ENCODE data around the gene CUBN.
"Not testable (repeated sequence)": the region's sequence is repeated elsewhere in the genome, so short reads cannot be mapped to it uniquely, and the experiment has no call there.

The CUBN gene

DNA sequence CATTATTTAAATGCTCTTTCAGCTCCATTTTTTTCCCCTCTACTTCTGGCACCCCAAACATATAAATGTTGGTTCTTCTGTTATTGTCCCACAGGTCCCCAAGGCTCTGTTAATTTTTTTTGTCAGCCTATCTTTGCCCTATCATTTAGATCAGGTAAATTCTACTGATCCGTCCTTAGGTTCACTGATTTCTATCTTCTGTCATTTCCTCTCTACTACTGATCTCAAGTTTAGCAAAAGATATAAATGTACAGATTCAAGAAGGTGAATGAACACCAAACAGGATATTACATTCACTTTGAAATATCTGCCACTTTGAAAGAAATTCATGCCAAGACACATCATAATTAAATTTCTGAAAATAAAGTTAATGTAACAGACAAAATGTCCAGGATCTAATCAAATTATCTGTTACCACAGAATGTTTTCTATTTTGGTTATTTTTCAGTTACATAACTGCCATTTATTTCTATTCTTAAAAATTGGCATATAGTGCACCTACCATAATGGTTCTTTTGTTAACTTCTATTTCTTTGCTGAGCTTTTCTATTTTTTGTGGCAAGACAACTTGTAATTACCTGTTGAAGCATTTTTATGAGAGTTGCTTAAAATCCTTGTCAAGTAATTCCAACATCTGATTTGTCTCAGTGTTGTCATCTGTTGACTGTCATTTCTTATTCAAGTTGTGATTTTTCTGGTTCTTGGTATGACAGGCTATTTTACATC lies 12.1 kb upstream of the CUBN start:
- no peak for DNase-seq (ENCODE audit: low read depth)

DNA sequence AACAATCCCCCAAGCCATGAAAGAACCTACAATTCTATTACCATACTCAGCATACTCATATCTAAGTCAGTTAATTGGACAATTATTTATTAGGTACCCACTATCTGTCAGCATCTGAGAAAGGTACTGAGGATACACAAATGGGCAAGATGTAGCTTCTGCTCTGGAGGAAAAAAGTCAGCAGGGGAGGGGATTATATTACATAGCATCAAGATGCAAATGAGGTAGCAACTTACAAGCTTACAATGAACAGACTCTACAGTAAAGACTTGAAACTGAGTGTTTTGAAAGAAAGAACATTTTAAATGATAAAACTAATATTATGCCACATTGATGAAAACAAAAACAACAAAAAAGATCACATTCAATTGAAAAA lies 10.8 kb upstream of the CUBN start:
- no peak for DNase-seq (ENCODE audit: low read depth)

- DNase-seq (ENCODE audit: low read depth), result no peak
Observed at GRCh38 chr10:17138460-17139042, 8.9 kb upstream of the CUBN start.

DNA sequence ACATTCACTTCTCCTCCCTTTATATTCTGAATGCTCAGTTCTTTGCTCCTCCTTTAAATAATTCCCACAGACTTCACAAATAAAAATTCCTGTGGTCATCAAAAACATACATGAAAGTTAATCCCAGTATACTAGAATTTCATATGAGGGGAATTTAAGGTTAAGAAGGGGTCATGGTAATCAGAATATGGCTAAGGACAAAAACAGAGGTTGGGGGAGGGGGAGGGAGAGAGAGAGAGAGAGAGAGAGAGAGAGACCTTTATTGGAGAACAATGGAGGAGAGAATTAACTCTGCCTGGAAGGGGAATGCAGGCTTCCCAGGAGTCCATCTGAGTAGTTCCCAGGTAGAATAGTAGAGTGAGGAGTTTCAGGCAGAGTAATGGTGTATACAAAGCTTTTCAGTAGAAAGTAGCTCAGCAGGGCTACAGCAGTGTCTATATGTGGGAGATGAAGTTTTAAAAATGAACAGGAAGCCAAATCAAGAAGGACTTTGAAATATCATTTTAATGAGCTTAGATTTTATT lies 5.2 kb upstream of the CUBN start:
- no peak for DNase-seq (ENCODE audit: low read depth)

- DNase-seq (ENCODE audit: low read depth), result no peak
Observed at GRCh38 chr10:17134282-17134681, 4.7 kb upstream of the CUBN start.

GRCh38 chr10:17128261-17128660 lies 1.4 kb downstream of the CUBN start:
- DNase-seq (ENCODE audit: low read depth), result no peak

GRCh38 chr10:17126327-17126726 lies 3.3 kb downstream of the CUBN start:
- no peak for DNase-seq (ENCODE audit: low read depth)

- DNase-seq (ENCODE audit: low read depth), result no peak
Observed at GRCh38 chr10:17125206-17125893, 4.3 kb downstream of the CUBN start.

GRCh38 chr10:17123961-17124360 lies 5.7 kb downstream of the CUBN start:
- no peak for DNase-seq (ENCODE audit: low read depth)

DNA sequence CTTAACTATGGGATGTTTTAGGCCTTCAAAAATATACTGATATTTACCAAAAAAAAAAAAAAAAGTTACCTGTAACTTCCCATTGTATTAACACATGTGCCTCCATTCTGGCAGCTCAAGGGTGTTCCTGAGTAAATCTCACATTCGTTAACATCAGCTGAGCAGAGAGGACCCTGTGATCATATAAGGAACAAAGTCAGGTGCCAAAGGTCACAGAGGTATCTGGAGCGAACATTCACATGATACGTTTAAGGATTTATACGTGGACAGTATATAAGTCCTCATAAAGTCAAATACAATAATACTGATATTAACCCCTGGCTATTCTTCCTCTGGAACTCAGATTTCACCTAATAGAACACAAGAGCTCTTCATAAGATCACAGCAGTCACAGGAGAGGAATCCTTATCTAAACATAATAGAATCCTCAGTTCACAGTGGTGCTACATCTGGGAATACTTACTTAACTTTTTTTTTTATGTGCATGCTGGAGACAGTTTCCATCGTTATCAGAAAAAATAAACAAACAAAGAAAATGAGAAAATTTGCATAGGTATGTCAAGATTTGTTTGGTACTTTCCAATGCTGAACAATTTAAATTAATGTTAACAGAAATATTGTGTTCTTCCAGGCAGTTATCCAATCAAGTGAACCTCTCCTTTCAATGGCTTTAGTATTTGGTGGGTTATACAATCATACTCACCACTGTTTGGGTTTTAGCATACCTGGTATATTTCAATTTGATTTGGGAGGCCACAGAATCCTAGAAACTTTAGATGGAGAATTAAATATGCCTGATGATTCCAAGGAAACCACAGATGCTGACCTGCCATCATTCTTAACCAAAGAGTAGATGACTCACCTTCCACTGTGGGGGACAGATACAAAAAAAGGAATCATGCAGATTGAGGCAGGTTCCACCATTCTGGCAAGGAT lies 6.6 kb downstream of the CUBN start:
- peak; percentile 57 for DNase-seq (ENCODE audit: low read depth)

GRCh38 chr10:17122052-17122451 lies 7.6 kb downstream of the CUBN start:
- no peak for DNase-seq (ENCODE audit: low read depth)

GRCh38 chr10:17120694-17121093 lies 8.9 kb downstream of the CUBN start:
- no peak for DNase-seq (ENCODE audit: low read depth)

GRCh38 chr10:17119845-17120244 lies 9.8 kb downstream of the CUBN start:
- no peak for DNase-seq (ENCODE audit: low read depth)

- no peak for DNase-seq (ENCODE audit: low read depth)
Observed at GRCh38 chr10:17116193-17116592, 13.4 kb downstream of the CUBN start.

GRCh38 chr10:17115683-17116082 lies 13.9 kb downstream of the CUBN start:
- no peak for DNase-seq (ENCODE audit: low read depth)

GRCh38 chr10:17114878-17115444 lies 14.7 kb downstream of the CUBN start:
- DNase-seq (ENCODE audit: low read depth), result not testable (repeated sequence)

DNA sequence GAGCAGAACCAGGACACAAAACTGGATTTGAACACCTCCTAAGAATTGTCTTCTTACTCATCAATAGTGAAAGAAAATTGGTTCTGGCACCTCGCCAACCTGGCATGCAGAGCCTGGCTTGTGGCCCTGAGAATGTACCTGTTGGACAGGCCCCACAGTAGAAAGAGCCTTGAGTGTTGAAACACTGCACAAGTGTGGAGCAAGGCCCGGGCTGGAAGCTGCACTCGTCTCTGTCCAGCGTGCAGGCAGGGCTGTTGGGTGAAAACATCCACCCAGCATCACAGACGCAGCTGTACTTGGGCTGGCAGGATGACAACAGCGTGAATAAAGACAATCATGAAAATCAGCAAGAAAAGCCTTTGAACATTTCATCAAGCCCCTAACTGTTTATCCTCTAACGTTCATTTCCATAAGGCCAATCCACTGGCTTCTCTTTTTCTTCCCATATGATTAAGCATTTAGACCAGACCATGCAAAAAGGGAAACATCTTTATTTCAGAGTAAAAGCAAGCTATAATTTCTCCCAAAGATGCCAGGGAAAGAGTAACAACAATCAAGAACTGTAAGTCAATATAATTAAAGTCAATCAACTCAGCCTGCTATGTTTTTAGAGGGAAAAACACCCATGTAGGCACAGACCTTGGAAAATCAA lies 15.6 kb downstream of the CUBN start:
- peak; percentile 53 for DNase-seq (ENCODE audit: low read depth)

GRCh38 chr10:17113346-17113745 lies 16.3 kb downstream of the CUBN start:
- DNase-seq (ENCODE audit: low read depth), result no peak

DNA sequence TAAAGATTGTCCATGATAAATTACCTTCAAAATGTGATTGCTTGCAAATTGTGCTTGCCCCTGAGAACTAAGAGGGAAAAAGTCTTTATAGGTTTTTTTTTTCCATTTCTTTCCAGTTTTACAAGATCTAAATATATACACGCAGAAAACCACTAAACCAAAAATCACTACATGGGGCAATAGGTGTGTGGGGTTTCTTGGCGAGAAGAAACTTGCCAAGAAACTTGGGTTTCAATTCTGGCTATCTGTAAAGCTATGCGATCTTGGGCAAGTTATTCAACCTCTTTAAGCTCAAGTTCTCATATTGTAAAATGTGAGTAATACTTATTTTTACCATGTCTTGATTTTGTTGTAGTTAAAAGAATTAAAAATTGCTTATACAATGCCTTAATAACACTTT lies 17.0 kb downstream of the CUBN start:
- DNase-seq (ENCODE audit: low read depth), result no peak

DNA sequence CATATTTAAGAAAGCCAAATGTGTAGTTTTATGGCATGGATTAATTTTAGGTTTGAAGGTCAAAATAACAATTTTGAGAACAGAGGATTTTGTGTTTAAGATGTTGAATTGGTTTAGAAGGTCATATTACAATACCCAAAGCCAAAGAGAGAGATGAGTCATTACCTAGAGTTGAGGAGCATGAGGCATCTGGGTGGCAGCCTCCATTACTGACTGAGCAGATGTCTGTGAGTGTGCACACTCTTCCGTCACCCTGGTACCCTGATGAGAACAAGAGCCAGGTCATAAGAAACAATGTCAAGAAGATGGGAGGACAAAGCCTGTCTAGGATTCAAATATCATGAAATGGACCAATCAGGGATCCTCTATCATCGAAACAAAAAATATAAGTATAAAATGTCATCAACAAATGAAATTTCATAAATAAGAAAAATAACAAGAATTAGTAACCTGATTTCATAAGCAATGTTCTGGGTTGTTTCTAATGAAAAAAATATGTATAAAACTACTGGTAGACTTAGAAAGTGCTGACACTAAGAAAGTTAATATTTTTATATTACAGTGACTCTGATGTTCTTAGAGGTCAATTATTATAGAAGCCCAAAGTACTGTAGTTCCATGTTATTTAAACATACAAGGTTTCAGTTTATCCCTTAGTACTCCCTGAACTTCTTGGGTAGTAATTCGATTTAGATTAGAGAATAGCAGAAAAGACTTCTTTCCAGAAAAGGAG lies 20.0 kb downstream of the CUBN start:
- DNase-seq (ENCODE audit: low read depth), result peak; percentile 47

- DNase-seq (ENCODE audit: low read depth), result no peak
Observed at GRCh38 chr10:17109046-17109445, 20.6 kb downstream of the CUBN start.

All from GM04504 (cell line).